GM12878 (cell line): Measurements from ENCODE around the gene NLGN1. TPM values are rescaled to one million over a fixed set of nuclear protein-coding genes. Genes with fewer than 3 reads are reported as not detected.

Source experiments
- ATAC-seq: fragments of 200-7000 bp; cut with Tn5 transposase; 3 replicates; pipeline ENCODE4 v1.9.1; 2020; ENCODE audit warnings: mild to moderate bottlenecking, moderate library complexity
- BruUV-seq: library from RNA; stranded (reverse); fragments of 400-500 nt; replicated peaks from 2 replicates; lab custom pipeline; 2021; lab: Mats Ljungman, UMichigan
- CTCF ChIA-PET: fragments of 300-600 bp; sonication (Branson Sonifier 250); formaldehyde crosslinking; extraction: SDS; loops from one replicate; lab custom pipeline; 2021; ENCODE audit warnings: inconsistent platforms; lab: Yijun Ruan, JAX
- POLR2A ChIA-PET: fragments of 350-600 bp; formaldehyde crosslinking; extraction: SDS; loops from one replicate; lab custom pipeline; 2021; ENCODE audit warnings: inconsistent platforms; lab: Charles Lee
- RAD21 ChIA-PET: fragments of 300-600 bp; sonication (Branson Sonifier 250); formaldehyde crosslinking; loops from one replicate; lab custom pipeline; 2023; ENCODE audit warnings: antibody characterized with exemption; ENCODE audit not compliant: unreplicated experiment; lab: Charles Lee
- SMC1A ChIA-PET: fragments of 300-600 bp; sonication (Branson Sonifier 250); formaldehyde crosslinking; loops from one replicate; lab custom pipeline; 2023; ENCODE audit not compliant: unreplicated experiment, uncharacterized antibody; lab: Charles Lee
- DNase-seq: peaks from one replicate; pipeline ENCODE4 v3.0.0-alpha.2; 2011; ENCODE audit warnings: low read depth, low spot score
- FAIRE-seq: peaks from 3 replicates; lab custom pipeline; 2011; peaks lifted over from hg19 to GRCh38; lab: Jason Lieb, UNC
- H2AFZ ChIP-seq: 2 replicates; pipeline ENCODE4 v1.6.0; 2011; ENCODE audit warnings: low read depth, low read length, control low read depth; ENCODE audit not compliant: control insufficient read depth
- H3K27ac ChIP-seq: 2 replicates; pipeline ENCODE4 v1.5.1; 2011; ENCODE audit warnings: control low read depth; ENCODE audit not compliant: control insufficient read depth, insufficient read depth
- H3K27me3 ChIP-seq, 2 experiments: replicated peaks in 1 of 2; 2 replicates each; pipeline versions ENCODE4 v1.6.0 to v1.6.1; 2011; ENCODE audit warnings: low read length in 1 of 2; ENCODE audit not compliant: control insufficient read depth in 2 of 2, insufficient read depth in 2 of 2
- H3K36me3 ChIP-seq, 2 experiments: 2 replicates each; pipeline ENCODE4 v1.5.1; 2011; ENCODE audit warnings: low read length in 1 of 2; ENCODE audit not compliant: control insufficient read depth in 2 of 2, insufficient read depth in 2 of 2
- H3K4me1 ChIP-seq: 2 replicates; pipeline ENCODE4 v1.6.1; 2011; ENCODE audit warnings: mild to moderate bottlenecking, low read length, moderate library complexity, mixed read lengths; ENCODE audit not compliant: control insufficient read depth, insufficient read depth
- H3K4me2 ChIP-seq: 2 replicates; pipeline ENCODE4 v1.6.0; 2011; ENCODE audit warnings: control low read depth; ENCODE audit not compliant: control insufficient read depth, insufficient read depth
- H3K4me3 ChIP-seq: fragments of 200-600 bp; sonication (generic); 2 replicates; pipeline ENCODE4 v1.5.1; 2016
- H3K79me2 ChIP-seq: 2 replicates; pipeline ENCODE4 v1.6.0; 2011; ENCODE audit warnings: low read length; ENCODE audit not compliant: control insufficient read depth, insufficient read depth
- H3K9ac ChIP-seq: 2 replicates; pipeline ENCODE4 v1.8.0; 2011; ENCODE audit warnings: low read length, control low read depth, mixed read lengths; ENCODE audit not compliant: control insufficient read depth, insufficient read depth
- H3K9me3 ChIP-seq: replicated peaks from 3 replicates; pipeline ENCODE4 v1.5.1; 2011; ENCODE audit warnings: mild to moderate bottlenecking, low read length; ENCODE audit not compliant: control insufficient read depth, insufficient read depth
- H4K20me1 ChIP-seq: 2 replicates; pipeline ENCODE4 v1.6.0; 2011; ENCODE audit not compliant: control insufficient read depth, insufficient read depth
- ATF7 ChIP-seq: fragments of 450-650 bp; IDR thresholded peaks from 2 replicates; pipeline ENCODE4 v1.6.1; 2016; ENCODE audit warnings: low read depth, mild to moderate bottlenecking
- EED ChIP-seq: sonication (generic); IDR thresholded peaks from 2 replicates; pipeline ENCODE4 v1.6.1; 2016; ENCODE audit warnings: antibody characterized with exemption, low read depth
- ESRRA ChIP-seq: IDR thresholded peaks from 2 replicates; pipeline ENCODE4 v1.6.1; 2012; ENCODE audit warnings: mild to moderate bottlenecking, low read length, improper control_type of control experiment
- EZH2 ChIP-seq: IDR thresholded peaks from 2 replicates; pipeline ENCODE4 v1.6.1; 2012; ENCODE audit warnings: low read depth, mild to moderate bottlenecking, control low read depth, inconsistent platforms, low read length, borderline replicate concordance; ENCODE audit not compliant: control insufficient read depth
- GATAD2B ChIP-seq: fragments of 450-650 bp; conservative IDR thresholded peaks from 2 replicates; pipeline ENCODE4 v1.6.1; 2017; ENCODE audit warnings: low read depth, mild to moderate bottlenecking, moderate library complexity
- HDAC6 ChIP-seq: fragments of 200-600 bp; sonication (generic); IDR thresholded peaks from one replicate; pipeline ENCODE4 v1.8.0; 2017; ENCODE audit warnings: antibody characterized with exemption; ENCODE audit not compliant: unreplicated experiment
- HDGF ChIP-seq: fragments of 450-650 bp; IDR thresholded peaks from 2 replicates; pipeline ENCODE4 v1.6.1; 2016; ENCODE audit warnings: antibody characterized with exemption
- IKZF2 ChIP-seq, 2 experiments: fragments of 450-650 bp; IDR thresholded peaks; 2 replicates each; pipeline ENCODE4 v1.6.1; 2017; ENCODE audit warnings: mild to moderate bottlenecking in 2 of 2, moderate library complexity in 2 of 2
- IRF3 ChIP-seq: fragments of 450-650 bp; IDR thresholded peaks from 2 replicates; pipeline ENCODE4 v1.6.1; 2014; ENCODE audit warnings: mild to moderate bottlenecking
- MTA2 ChIP-seq: fragments of 450-650 bp; IDR thresholded peaks from 2 replicates; pipeline ENCODE4 v1.6.1; 2016; ENCODE audit warnings: low read depth, mild to moderate bottlenecking, moderate library complexity
- NR2C1 ChIP-seq: fragments of 450-650 bp; IDR thresholded peaks from 2 replicates; pipeline ENCODE4 v1.6.1; 2017; ENCODE audit warnings: antibody characterized with exemption, mild to moderate bottlenecking, moderate library complexity
- NR2F1 ChIP-seq: fragments of 450-650 bp; conservative IDR thresholded peaks from 2 replicates; pipeline ENCODE4 v1.6.1; 2017; ENCODE audit warnings: mild to moderate bottlenecking
- POU2F2 ChIP-seq: IDR thresholded peaks from 3 replicates; pipeline ENCODE4 v1.6.1; 2011; ENCODE audit warnings: low read depth, mild to moderate bottlenecking, low read length, borderline replicate concordance
- RCOR1 ChIP-seq: conservative IDR thresholded peaks from 2 replicates; pipeline ENCODE4 v1.6.1; 2012; ENCODE audit warnings: low read depth, low read length, improper control_type of control experiment
- SMC3 ChIP-seq: IDR thresholded peaks from 2 replicates; pipeline ENCODE4 v1.6.1; 2011; ENCODE audit warnings: low read length, improper control_type of control experiment, borderline replicate concordance
- SRF ChIP-seq, 2 experiments: IDR thresholded peaks; 2 replicates each; pipeline ENCODE4 v1.6.1; 2011; ENCODE audit warnings: low read depth in 2 of 2, low read length in 2 of 2, mild to moderate bottlenecking in 1 of 2, moderate library complexity in 1 of 2
- TAF1 ChIP-seq: IDR thresholded peaks from 2 replicates; pipeline ENCODE4 v1.6.1; 2011; ENCODE audit warnings: mild to moderate bottlenecking, low read depth, low read length, borderline replicate concordance
- USF2 ChIP-seq: IDR thresholded peaks from 2 replicates; pipeline ENCODE4 v1.6.1; 2011; ENCODE audit warnings: low read depth, low read length, improper control_type of control experiment, borderline replicate concordance
- ZBTB11 ChIP-seq: fragments of 450-650 bp; formaldehyde crosslinking; IDR thresholded peaks from 2 replicates; pipeline ENCODE4 v1.5.0; 2022; ENCODE audit warnings: mild to moderate bottlenecking, missing genetic modification characterization
- ZNF384 ChIP-seq: IDR thresholded peaks from 2 replicates; pipeline ENCODE4 v1.6.1; 2012; ENCODE audit warnings: low read depth, mild to moderate bottlenecking, low read length, improper control_type of control experiment, borderline replicate concordance
- WGBS: methylation state at CpG from one replicate; pipeline ENCODE4 v1.1.6; 2016; ENCODE audit warnings: low lambda C conversion rate; ENCODE audit not compliant: insufficient replicate concordance, insufficient coverage; ENCODE audit errors: missing lambda C conversion rate; 5-methylcytosine and 5-hydroxymethylcytosine counted together
- in situ Hi-C: fragments of 300-500 bp; cut with MboI; formaldehyde crosslinking; loops from 9 replicates; pipeline ENCODE4 v1.14.3; 2018; ENCODE audit warnings: mixed read lengths
- intact Hi-C: fragments of 100-400 bp; cut with micrococcal nuclease; formaldehyde crosslinking; loops from one replicate; pipeline ENCODE4 v1.14.2; 2022; ENCODE audit not compliant: unreplicated experiment
- polyA plus RNA-seq, 11 experiments: library from polyadenylated mRNA; depleted of rRNA in 4 of 11; unstranded in 6 of 11; stranded (reverse) in 5 of 11; fragments of >200 nt; fragmentation: Nextera tagmentation in 4 of 11; fragmentation: Illumina TruSeq in 1 of 11; extraction: Ambion mirVana in 4 of 11; extraction: Trizol in 1 of 11; gene quantifications; 1 replicate in 1 of 11; 2 replicates in 10 of 11; pipeline versions ENCODE4 v1.2.1 to v1.2.3, GENCODE V29; 2011 to 2016; ENCODE audit warnings: inconsistent platforms in 2 of 11, missing spikeins in 2 of 11, low read depth in 1 of 11
- total RNA-seq, 4 experiments: library from RNA; depleted of rRNA in 3 of 4; stranded (reverse); fragments of >200 nt in 3 of 4; fragmentation: Illumina TruSeq in 1 of 4; extraction: Trizol in 1 of 4; gene quantifications; 2 replicates each; pipeline versions ENCODE4 v1.2.1 to v1.2.3, GENCODE V29; 2013 to 2021

Gene NLGN1
- total and polyA plus RNA-seq, 10 of the 15 experiments (the other 5 are each of a cell fraction or from before 2014, with no cell fraction given): not detected

GRCh38 chr3:173976281-173976680 lies 578.7 kb downstream of the NLGN1 start (continued):
- TF ChIP-seq SRF (IDR thresholded peaks at IDR 0.05; ENCODE audit: low read depth in 2 of 2, low read length in 2 of 2) (no peak), RCOR1 (no peak)

- H3K27me3 ChIP-seq: no peaks in the 10 kb centered on the region
- no peak overlapping the region for H2AFZ ChIP-seq
- RAD21 ChIA-PET: no interaction called here
- H3K4me3 ChIP-seq: no peak overlapping the region
- no peak for DNase-seq
- SMC1A ChIA-PET: no interaction called here
- H3K9me3 ChIP-seq: no peaks in the 10 kb centered on the region
- H3K4me1 ChIP-seq: no peaks in the 10 kb centered on the region
- H3K79me2 ChIP-seq: no peaks in the 10 kb centered on the region
- H3K27ac ChIP-seq: no peak overlapping the region
- in situ Hi-C loops (no loop called here), intact Hi-C loops (no loop called here)
- no peaks in the 10 kb centered on the region for H4K20me1 ChIP-seq
- no peak for FAIRE-seq
- CTCF ChIA-PET: no interaction called here
- no peak overlapping the region for H3K9ac ChIP-seq
- TF ChIP-seq EZH2 (no peak), POU2F2 (no peak), EED (no peak), SMC3 (no peak), HDAC6 (no peak), GATAD2B (no peak), IRF3 (no peak), NR2C1 (no peak), ZNF384 (no peak), MTA2 (no peak), HDGF (no peak), ESRRA (no peak), NR2F1 (no peak), ZBTB11 (CRISPR knock-in tag) (no peak), USF2 (no peak), TAF1 (no peak), IKZF2 (IDR thresholded peaks at IDR 0.05) (no peak), ATF7 (no peak)
- BruUV-seq: no TSS peak
- no peaks in the 10 kb centered on the region for H3K36me3 ChIP-seq
- H3K4me2 ChIP-seq: no peak overlapping the region
- WGBS: 0% methylated on average over 2 of the region's 2 CpGs
- no peak for ATAC-seq
- POLR2A ChIA-PET: no interaction called here
Measured at GRCh38 chr3:173977747-173978146, 580.2 kb downstream of the NLGN1 start.
